MCF 10A (cell line): ENCODE measurements around the gene ANKRD44. TPM values are rescaled to one million over a fixed set of nuclear protein-coding genes. Genes with fewer than 3 reads are reported as not detected.

Experiments used
- BruUV-seq: library from RNA; stranded (reverse); fragments of 400-500 nt; replicated peaks from 2 replicates; lab custom pipeline; 2021; lab: Mats Ljungman, UMichigan
- CTCF ChIA-PET: fragments of 300-600 bp; sonication (Branson Sonifier 250); formaldehyde crosslinking; extraction: SDS; loops from one replicate; lab custom pipeline; 2021; ENCODE audit warnings: antibody characterized with exemption, inconsistent platforms; lab: Yijun Ruan, JAX
- POLR2A ChIA-PET: fragments of 300-600, 350-650 bp; sonication (Branson Sonifier 250); formaldehyde crosslinking; extraction: SDS; loops from one replicate; lab custom pipeline; 2020; ENCODE audit warnings: antibody characterized with exemption, inconsistent platforms; lab: Yijun Ruan, JAX
- DNase-seq: peaks from one replicate; pipeline ENCODE4 v3.0.0-alpha.2; 2018; ENCODE audit not compliant: unreplicated experiment
- H3K27ac Mint-ChIP-seq: one replicate; pipeline ENCODE4 v1.8.0; 2022; ENCODE audit warnings: mild to moderate bottlenecking, low read depth, mixed read lengths; ENCODE audit not compliant: unreplicated experiment
- H3K27me3 Mint-ChIP-seq: one replicate; pipeline ENCODE4 v1.8.0; 2022; ENCODE audit warnings: mixed read lengths; ENCODE audit not compliant: insufficient read depth, unreplicated experiment
- H3K36me3 Mint-ChIP-seq: one replicate; pipeline ENCODE4 v1.8.0; 2022; ENCODE audit warnings: mild to moderate bottlenecking, moderate library complexity, mixed read lengths; ENCODE audit not compliant: insufficient read depth, unreplicated experiment
- H3K4me1 Mint-ChIP-seq: one replicate; pipeline ENCODE4 v1.8.0; 2022; ENCODE audit warnings: mixed read lengths; ENCODE audit not compliant: insufficient read depth, unreplicated experiment
- H3K4me3 Mint-ChIP-seq: one replicate; pipeline ENCODE4 v1.8.0; 2022; ENCODE audit warnings: mild to moderate bottlenecking, moderate library complexity, mixed read lengths; ENCODE audit not compliant: unreplicated experiment
- H3K9me3 Mint-ChIP-seq: one replicate; pipeline ENCODE4 v1.8.0; 2022; ENCODE audit warnings: mixed read lengths; ENCODE audit not compliant: unreplicated experiment
- CTCF ChIP-seq: fragments of 200-600 bp; IDR thresholded peaks from one replicate; pipeline ENCODE4 v1.8.0; 2022; ENCODE audit warnings: antibody characterized with exemption, mild to moderate bottlenecking; ENCODE audit not compliant: unreplicated experiment
- intact Hi-C: fragments of 100-400 bp; cut with micrococcal nuclease; formaldehyde crosslinking; loops from 2 replicates; pipeline ENCODE4 v1.14.1; 2022
- total RNA-seq: library from RNA; stranded (reverse); gene quantifications from 2 replicates; pipeline ENCODE4 v1.2.3, GENCODE V29; 2022

Gene ANKRD44
- total RNA-seq, 1 experiment from 2014 or later = 6.9 TPM

- ChIA-PET CTCF (interaction anchor here (1.0 kb wide), 1 partner anchor 10 kb away, joined by 4 read pairs; no protein-coding TSS in a partner anchor), POLR2A (no interaction called here)
- no peak for TF ChIP-seq CTCF
- intact Hi-C loops = no loop called here
- H3K4me1 Mint-ChIP-seq = no peaks in the 10 kb centered on the region
- no peaks in the 10 kb centered on the region for H3K27me3 Mint-ChIP-seq
- no peaks in the 10 kb centered on the region for H3K9me3 Mint-ChIP-seq
- H3K4me3 Mint-ChIP-seq = no peak overlapping the region
- no peak for DNase-seq
- no TSS peak for BruUV-seq
- H3K27ac Mint-ChIP-seq = no peak overlapping the region
- no peaks in the 10 kb centered on the region for H3K36me3 Mint-ChIP-seq
These were observed 207.2 kb downstream of the ANKRD44 start for GRCh38 chr2:197103363-197103762.

GRCh38 chr2:197102231-197102630, 208.3 kb downstream of the ANKRD44 start:
- H3K9me3 Mint-ChIP-seq = no peaks in the 10 kb centered on the region
- TF ChIP-seq CTCF = no peak
- intact Hi-C loops = no loop called here
- no peaks in the 10 kb centered on the region for H3K36me3 Mint-ChIP-seq
- H3K27me3 Mint-ChIP-seq = no peaks in the 10 kb centered on the region
- H3K4me1 Mint-ChIP-seq = peaks cover 9% of the 10 kb centered on the region
- POLR2A ChIA-PET = no interaction called here
- H3K4me3 Mint-ChIP-seq = no peak overlapping the region
- no peak for DNase-seq
- BruUV-seq = no TSS peak
- H3K27ac Mint-ChIP-seq = no peak overlapping the region
- CTCF ChIA-PET = no interaction called here

- no peak for DNase-seq
- TF ChIP-seq CTCF = no peak
- Mint-ChIP-seq H3K36me3 (no peaks in the 10 kb centered on the region), H3K9me3 (no peaks in the 10 kb centered on the region), H3K4me1 (peaks cover 9% of the 10 kb centered on the region), H3K27me3 (no peaks in the 10 kb centered on the region), H3K4me3 (no peak overlapping the region), H3K27ac (no peak overlapping the region)
- ChIA-PET POLR2A (no interaction called here), CTCF (no interaction called here)
- intact Hi-C loops = no loop called here
- BruUV-seq = no TSS peak
These were observed 209.1 kb downstream of the ANKRD44 start for GRCh38 chr2:197101519-197101918.

GRCh38 chr2:197097578-197098366, 212.8 kb downstream of the ANKRD44 start:
- intact Hi-C loops = loop anchor here (5.0 kb wide), 1 partner anchor 170 kb away; the partner anchor contains the start of gene PGAP1
- peak; percentile 29 for DNase-seq
- Mint-ChIP-seq H3K4me3 (no peak overlapping the region), H3K36me3 (no peaks in the 10 kb centered on the region), H3K27me3 (no peaks in the 10 kb centered on the region), H3K27ac (no peak overlapping the region), H3K4me1 (peaks cover 9% of the 10 kb centered on the region), H3K9me3 (no peaks in the 10 kb centered on the region)
- POLR2A ChIA-PET = interaction anchor here (0.6 kb wide), 1 partner anchor 11 kb away, joined by 3 read pairs; no protein-coding TSS in a partner anchor
- CTCF ChIA-PET = interaction anchor here (0.6 to 3.1 kb wide), 3 partner anchors 13 to 1092 kb away, joined by 3 to 20 read pairs (median 7); no protein-coding TSS in a partner anchor
- no peak for TF ChIP-seq CTCF
- BruUV-seq = no TSS peak
